NCI-H345 (cell line): ENCODE results near the gene C9orf72.
"Not testable (repeated sequence)": the region's sequence is repeated elsewhere in the genome, so short reads cannot be mapped to it uniquely, and the experiment has no call there.

Experiments used
- DNase-seq: peaks from one replicate; lab custom pipeline; 2025; lab: John Stamatoyannopoulos, UW

C9orf72 gene

GRCh38 chr9:27572918-27573633 lies at the start of gene C9orf72:
Gene C9orf72, minus strand, starts transcription at chr9:27573481. Its CDS starts 6,361 bp downstream, at chr9:27567120.
- DNase-seq, result peak; percentile 91

GRCh38 chr9:27622693-27623340 lies 49.5 kb upstream of the C9orf72 start:
- DNase-seq, result no peak

- DNase-seq, result no peak
Observed at GRCh38 chr9:27619743-27620142, 46.5 kb upstream of the C9orf72 start.

- DNase-seq, result no peak
Observed at GRCh38 chr9:27618066-27618465, 44.8 kb upstream of the C9orf72 start.

GRCh38 chr9:27614551-27614950 lies 41.3 kb upstream of the C9orf72 start:
- DNase-seq, result no peak

- not testable (repeated sequence) for DNase-seq
Observed at GRCh38 chr9:27612036-27612435, 38.8 kb upstream of the C9orf72 start.

GRCh38 chr9:27610622-27611021 lies 37.3 kb upstream of the C9orf72 start:
- DNase-seq, result no peak

- no peak for DNase-seq
Observed at GRCh38 chr9:27602954-27603353, 29.7 kb upstream of the C9orf72 start.

- no peak for DNase-seq
Observed at GRCh38 chr9:27602142-27602861, 29.0 kb upstream of the C9orf72 start.

- no peak for DNase-seq
Observed at GRCh38 chr9:27601396-27601795, 28.1 kb upstream of the C9orf72 start.

GRCh38 chr9:27600256-27600655 lies 27.0 kb upstream of the C9orf72 start:
- no peak for DNase-seq

GRCh38 chr9:27599870-27600238 lies 26.6 kb upstream of the C9orf72 start:
- DNase-seq, result no peak

- DNase-seq, result no peak
Observed at GRCh38 chr9:27599102-27599869, 26.0 kb upstream of the C9orf72 start.

GRCh38 chr9:27595733-27596132 lies 22.5 kb upstream of the C9orf72 start:
- DNase-seq, result no peak

- no peak for DNase-seq
Observed at GRCh38 chr9:27591672-27592071, 18.4 kb upstream of the C9orf72 start.

GRCh38 chr9:27591093-27591492 lies 17.8 kb upstream of the C9orf72 start:
- DNase-seq, result no peak

- DNase-seq, result no peak
Observed at GRCh38 chr9:27590651-27591050, 17.4 kb upstream of the C9orf72 start.

GRCh38 chr9:27589462-27589861 lies 16.2 kb upstream of the C9orf72 start:
- DNase-seq, result no peak

- no peak for DNase-seq
Observed at GRCh38 chr9:27586304-27586703, 13.0 kb upstream of the C9orf72 start.

- DNase-seq, result no peak
Observed at GRCh38 chr9:27584931-27585330, 11.7 kb upstream of the C9orf72 start.

- DNase-seq, result no peak
Observed at GRCh38 chr9:27582794-27583193, 9.5 kb upstream of the C9orf72 start.

- DNase-seq, result no peak
Observed at GRCh38 chr9:27581826-27582225, 8.5 kb upstream of the C9orf72 start.
